Endothelial cell of umbilical vein (primary cell): ENCODE data around the gene KIFAP3.

Experiments
- CTCF ChIP-seq, 2 donors: IDR thresholded peaks; 1 replicate in 1 of 2; 2 replicates in 1 of 2; pipeline ENCODE4 v1.5.1; 2011; ENCODE audit warnings: low read length in 2 of 2, mild to moderate bottlenecking in 2 of 2, moderate library complexity in 2 of 2, control low read depth in 1 of 2, inconsistent platforms in 1 of 2, low read depth in 1 of 2; ENCODE audit not compliant: insufficient read depth in 1 of 2; ENCODE audit errors: extremely low read depth in 1 of 2
- EZH2 ChIP-seq: IDR thresholded peaks from 2 replicates; pipeline ENCODE4 v1.6.1; 2012; ENCODE audit warnings: borderline replicate concordance, low read depth, mild to moderate bottlenecking, moderate library complexity, low read length, inconsistent platforms; ENCODE audit not compliant: severe bottlenecking
- GATA2 ChIP-seq: IDR thresholded peaks from 2 replicates; pipeline ENCODE4 v1.7.0; 2011; ENCODE audit warnings: low read depth, mild to moderate bottlenecking, moderate library complexity, mixed read lengths, low read length; ENCODE audit not compliant: insufficient read length, insufficient read depth
- JUN ChIP-seq: IDR thresholded peaks from 2 replicates; pipeline ENCODE4 v1.6.1; 2011; ENCODE audit warnings: borderline replicate concordance, low read depth; ENCODE audit not compliant: insufficient read length, insufficient read depth
- POLR2A ChIP-seq: IDR thresholded peaks from 2 replicates; pipeline ENCODE4 v1.6.1; 2012; ENCODE audit warnings: low read depth, mild to moderate bottlenecking, control low read depth, low read length

- TF ChIP-seq POLR2A (no peak), CTCF (IDR thresholded peaks at IDR 0.05; ENCODE audit: extremely low read depth in 1 of 2, insufficient read depth in 1 of 2, low read depth in 1 of 2, low read length in 2 of 2) (no peak), JUN (no peak), EZH2 (no peak), GATA2 (no peak)
These were observed 9.7 kb downstream of the KIFAP3 start for GRCh38 chr1:170064821-170065220.
